GM12872 (cell line): ENCODE data around the gene JDP2.

Experiments used
- TF ChIP-seq, protein P1 (sequence below): IDR thresholded peaks from 3 replicates; pipeline ENCODE4 v1.5.1; 2011; ENCODE audit warnings: low read depth, mild to moderate bottlenecking, low read length, moderate library complexity; ENCODE audit not compliant: insufficient read depth

Gene JDP2

DNA sequence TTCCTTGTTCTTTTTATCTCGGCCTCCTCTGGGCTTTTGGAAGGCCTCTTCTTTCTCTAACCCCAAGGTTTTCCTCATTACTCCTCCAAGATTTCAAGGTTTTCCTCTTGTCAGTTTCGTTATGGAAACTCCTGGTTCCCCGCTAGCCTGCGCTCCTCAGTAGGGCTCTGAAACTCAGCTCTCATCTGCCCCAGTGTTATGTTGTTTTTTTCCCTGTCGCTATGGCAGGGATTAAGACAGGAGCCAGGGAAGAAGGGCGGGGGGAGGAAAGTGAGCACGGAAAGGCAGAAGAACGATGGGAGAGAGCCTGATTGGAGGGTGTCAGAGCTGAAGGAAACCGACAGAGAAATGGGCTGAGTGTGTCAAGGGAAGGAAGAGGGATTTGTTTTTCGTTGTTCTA is 26.5 kb upstream of the JDP2 start:
- TF ChIP-seq, protein P1, sequence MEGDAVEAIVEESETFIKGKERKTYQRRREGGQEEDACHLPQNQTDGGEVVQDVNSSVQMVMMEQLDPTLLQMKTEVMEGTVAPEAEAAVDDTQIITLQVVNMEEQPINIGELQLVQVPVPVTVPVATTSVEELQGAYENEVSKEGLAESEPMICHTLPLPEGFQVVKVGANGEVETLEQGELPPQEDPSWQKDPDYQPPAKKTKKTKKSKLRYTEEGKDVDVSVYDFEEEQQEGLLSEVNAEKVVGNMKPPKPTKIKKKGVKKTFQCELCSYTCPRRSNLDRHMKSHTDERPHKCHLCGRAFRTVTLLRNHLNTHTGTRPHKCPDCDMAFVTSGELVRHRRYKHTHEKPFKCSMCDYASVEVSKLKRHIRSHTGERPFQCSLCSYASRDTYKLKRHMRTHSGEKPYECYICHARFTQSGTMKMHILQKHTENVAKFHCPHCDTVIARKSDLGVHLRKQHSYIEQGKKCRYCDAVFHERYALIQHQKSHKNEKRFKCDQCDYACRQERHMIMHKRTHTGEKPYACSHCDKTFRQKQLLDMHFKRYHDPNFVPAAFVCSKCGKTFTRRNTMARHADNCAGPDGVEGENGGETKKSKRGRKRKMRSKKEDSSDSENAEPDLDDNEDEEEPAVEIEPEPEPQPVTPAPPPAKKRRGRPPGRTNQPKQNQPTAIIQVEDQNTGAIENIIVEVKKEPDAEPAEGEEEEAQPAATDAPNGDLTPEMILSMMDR = no peak

DNA sequence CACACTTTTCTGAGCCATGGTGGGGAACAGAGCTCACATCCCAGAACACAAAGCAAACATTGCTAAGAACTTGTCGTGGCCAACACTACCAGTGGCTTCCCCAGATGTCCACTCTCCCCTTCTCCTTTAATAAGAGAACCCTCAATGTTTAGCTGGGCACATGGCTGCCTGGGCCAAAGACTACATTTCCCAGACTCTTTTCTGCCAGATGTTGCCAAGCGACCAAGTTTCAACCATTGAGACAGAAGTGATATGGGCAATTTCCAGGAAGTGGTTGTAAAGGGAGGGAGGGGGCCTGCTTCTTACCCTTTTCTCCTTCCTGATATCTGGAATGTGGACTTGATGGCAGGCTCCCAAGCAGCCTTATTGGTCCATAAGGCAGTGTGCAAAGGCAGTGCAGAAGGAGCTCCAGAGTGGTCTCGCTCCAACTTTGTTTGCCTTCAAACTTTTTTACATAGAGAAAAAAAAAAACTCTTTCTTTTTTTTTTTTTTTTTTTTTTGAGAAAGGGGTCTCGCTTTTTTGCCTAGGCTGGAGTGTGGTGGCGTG is 24.9 kb upstream of the JDP2 start:
- TF ChIP-seq, protein P1 = no peak

DNA sequence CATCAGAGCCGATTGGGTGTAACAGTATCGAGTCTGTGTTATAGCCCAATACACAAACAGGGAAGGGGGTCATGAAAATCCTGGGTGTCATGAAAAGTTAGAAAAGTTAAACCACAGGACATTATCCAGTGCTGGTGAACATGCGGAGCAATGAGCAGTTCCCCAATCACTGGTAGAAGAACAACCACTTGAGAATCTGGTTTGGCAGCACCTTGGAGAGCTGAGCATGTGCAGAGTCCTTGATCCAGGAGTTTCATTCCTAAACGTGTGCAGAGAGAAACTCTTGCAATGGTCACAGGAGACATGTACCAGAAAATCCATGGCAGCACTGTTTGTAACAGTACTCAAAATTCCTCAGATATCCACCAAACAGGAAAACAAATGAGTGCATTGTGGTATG is 23.0 kb upstream of the JDP2 start:
- TF ChIP-seq, protein P1 = no peak

DNA sequence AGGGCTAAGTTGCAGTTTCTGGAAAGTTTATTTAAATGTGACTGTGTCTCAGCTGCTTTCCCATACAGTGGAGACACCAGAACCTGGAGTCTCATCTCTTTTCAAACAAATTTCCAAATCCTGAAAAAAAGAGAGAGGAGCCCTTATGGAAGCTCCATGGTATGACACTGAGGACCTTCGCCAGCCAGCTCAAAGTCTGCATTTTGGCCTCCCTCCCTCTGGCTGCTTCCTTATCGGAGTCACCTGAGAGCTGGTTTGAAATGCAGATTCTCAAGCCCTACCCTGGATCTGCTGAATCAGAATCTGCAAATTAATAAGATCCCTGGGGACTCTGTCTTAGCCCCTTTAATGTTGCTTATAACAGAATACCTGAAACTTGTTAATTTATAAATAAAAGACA is 21.7 kb upstream of the JDP2 start:
- TF ChIP-seq, protein P1 = no peak

DNA sequence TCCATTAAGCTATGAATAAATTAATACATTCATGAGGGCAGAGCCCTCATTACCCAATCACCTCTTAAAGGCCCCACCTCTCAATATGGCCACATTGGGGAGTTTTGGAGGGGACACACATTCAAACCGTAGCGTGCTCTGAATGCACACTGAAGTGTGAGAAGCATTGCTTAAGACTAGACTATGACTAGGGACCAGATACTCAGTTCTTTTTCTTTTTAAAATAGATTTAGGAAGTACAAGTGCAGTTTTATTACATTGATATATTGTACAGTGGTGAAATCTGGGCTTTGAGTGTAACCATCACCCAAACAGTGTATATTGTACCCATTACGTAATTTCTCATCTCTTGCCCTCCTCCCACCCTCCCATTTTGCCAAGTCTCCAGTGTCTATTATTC is 21.0 kb upstream of the JDP2 start:
- TF ChIP-seq, protein P1 = no peak

DNA sequence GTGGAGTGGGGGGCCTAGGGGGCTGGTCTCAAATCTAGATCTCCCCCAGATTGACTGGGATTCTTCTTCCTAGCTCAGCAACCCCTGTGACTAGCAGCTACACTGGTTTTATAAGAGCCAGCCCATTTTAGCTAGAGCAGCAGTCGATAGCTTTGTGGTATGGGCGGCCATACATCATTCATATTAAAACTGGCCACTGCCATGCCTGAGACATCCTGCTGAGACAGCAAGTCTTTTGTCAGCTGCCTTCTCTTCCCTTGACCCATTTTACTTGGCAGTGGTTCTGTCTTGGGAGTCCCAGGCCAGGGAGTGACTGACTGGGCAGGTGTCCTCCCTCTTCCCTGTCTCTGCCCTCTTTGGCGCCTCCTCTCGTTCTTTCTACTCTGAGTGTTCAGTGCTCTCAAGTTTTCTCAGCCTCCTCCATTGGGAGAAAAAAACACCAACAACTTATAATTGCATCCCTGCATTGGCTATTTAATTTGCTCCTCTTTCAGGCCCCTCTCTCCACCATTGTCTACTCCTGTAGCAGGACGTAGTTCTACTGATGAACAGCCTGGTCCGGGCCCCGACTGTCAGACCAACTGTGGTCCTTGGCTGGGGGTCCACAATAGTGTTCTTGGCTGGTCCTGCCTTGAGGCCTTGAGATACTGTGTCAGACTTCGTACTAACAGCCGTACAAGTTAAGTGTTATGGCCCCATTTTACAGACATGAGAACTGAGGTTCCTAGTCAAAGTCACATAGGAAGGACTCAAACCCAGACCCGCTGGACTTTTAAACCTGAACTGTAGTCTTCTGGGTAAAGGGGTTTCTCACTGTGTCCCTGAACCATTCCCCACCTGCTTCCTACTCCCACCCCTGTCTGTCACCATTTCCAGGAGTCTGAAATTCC is 18.3 kb upstream of the JDP2 start:
- TF ChIP-seq, protein P1 = no peak

DNA sequence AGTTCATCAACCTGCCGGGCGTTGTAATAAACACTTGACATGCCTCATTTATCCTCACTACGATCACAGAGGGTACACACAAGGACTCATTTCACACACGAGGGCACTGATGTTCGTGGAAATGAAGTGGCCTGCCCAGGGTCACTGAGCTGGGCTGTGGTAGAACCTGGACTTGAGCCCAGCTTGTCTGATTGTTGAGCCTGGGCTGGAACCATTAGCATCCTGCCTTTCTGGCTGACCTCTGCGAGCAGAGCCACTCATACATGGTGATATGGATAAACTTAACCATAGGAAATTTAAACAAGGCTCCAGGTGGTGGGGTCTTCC is 16.6 kb upstream of the JDP2 start:
- TF ChIP-seq, protein P1 = no peak
